Calu3 (cell line): ENCODE data around the gene PAX3. TPM values are rescaled to one million over a fixed set of nuclear protein-coding genes. Genes with fewer than 3 reads are reported as not detected.

Experiments used
- BruUV-seq: library from RNA; stranded (reverse); fragments of 400-500 nt; replicated peaks from 2 replicates; lab custom pipeline; 2021; lab: Mats Ljungman, UMichigan
- CTCF ChIA-PET: fragments of 300-600 bp; sonication (Branson Sonifier 250); formaldehyde crosslinking; loops from one replicate; lab custom pipeline; 2022; ENCODE audit warnings: antibody characterized with exemption; lab: Charles Lee
- DNase-seq: peaks from one replicate; pipeline ENCODE4 v3.0.0; 2022
- H3K27ac Mint-ChIP-seq: one replicate; pipeline ENCODE4 v1.8.0; 2022; ENCODE audit warnings: mixed read lengths; ENCODE audit not compliant: unreplicated experiment
- H3K27me3 Mint-ChIP-seq: one replicate; pipeline ENCODE4 v1.8.0; 2022; ENCODE audit warnings: mixed read lengths; ENCODE audit not compliant: unreplicated experiment
- H3K36me3 Mint-ChIP-seq: one replicate; pipeline ENCODE4 v1.8.0; 2022; ENCODE audit warnings: mild to moderate bottlenecking, moderate library complexity, mixed read lengths; ENCODE audit not compliant: insufficient read depth, unreplicated experiment
- H3K4me1 Mint-ChIP-seq: one replicate; pipeline ENCODE4 v1.8.0; 2022; ENCODE audit warnings: mild to moderate bottlenecking, low read depth, mixed read lengths; ENCODE audit not compliant: unreplicated experiment
- H3K4me3 Mint-ChIP-seq: one replicate; pipeline ENCODE4 v1.8.0; 2022; ENCODE audit warnings: mild to moderate bottlenecking, low read depth, moderate library complexity, mixed read lengths; ENCODE audit not compliant: unreplicated experiment
- H3K9me3 Mint-ChIP-seq: one replicate; pipeline ENCODE4 v1.8.0; 2022; ENCODE audit warnings: low read depth, mixed read lengths; ENCODE audit not compliant: unreplicated experiment
- intact Hi-C: fragments of 100-400 bp; cut with micrococcal nuclease; formaldehyde crosslinking; loops from one replicate; pipeline ENCODE4 v1.10.0; 2022; ENCODE audit not compliant: unreplicated experiment
- total RNA-seq: library from RNA; stranded (reverse); gene quantifications from 2 replicates; pipeline ENCODE4 v1.2.3, GENCODE V29; 2022
- TF ChIP-seq, protein P1 (sequence below): fragments of 200-600 bp; IDR thresholded peaks from one replicate; pipeline ENCODE4 v1.8.0; 2022; ENCODE audit warnings: antibody characterized with exemption; ENCODE audit not compliant: unreplicated experiment

The PAX3 gene
- total RNA-seq, 1 experiment from 2014 or later = not detected

- peaks cover under 1% of the 10 kb centered on the region for H3K9me3 Mint-ChIP-seq
- TF ChIP-seq, protein P1, sequence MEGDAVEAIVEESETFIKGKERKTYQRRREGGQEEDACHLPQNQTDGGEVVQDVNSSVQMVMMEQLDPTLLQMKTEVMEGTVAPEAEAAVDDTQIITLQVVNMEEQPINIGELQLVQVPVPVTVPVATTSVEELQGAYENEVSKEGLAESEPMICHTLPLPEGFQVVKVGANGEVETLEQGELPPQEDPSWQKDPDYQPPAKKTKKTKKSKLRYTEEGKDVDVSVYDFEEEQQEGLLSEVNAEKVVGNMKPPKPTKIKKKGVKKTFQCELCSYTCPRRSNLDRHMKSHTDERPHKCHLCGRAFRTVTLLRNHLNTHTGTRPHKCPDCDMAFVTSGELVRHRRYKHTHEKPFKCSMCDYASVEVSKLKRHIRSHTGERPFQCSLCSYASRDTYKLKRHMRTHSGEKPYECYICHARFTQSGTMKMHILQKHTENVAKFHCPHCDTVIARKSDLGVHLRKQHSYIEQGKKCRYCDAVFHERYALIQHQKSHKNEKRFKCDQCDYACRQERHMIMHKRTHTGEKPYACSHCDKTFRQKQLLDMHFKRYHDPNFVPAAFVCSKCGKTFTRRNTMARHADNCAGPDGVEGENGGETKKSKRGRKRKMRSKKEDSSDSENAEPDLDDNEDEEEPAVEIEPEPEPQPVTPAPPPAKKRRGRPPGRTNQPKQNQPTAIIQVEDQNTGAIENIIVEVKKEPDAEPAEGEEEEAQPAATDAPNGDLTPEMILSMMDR = no peak
- H3K27me3 Mint-ChIP-seq = peaks cover 93% of the 10 kb centered on the region
- intact Hi-C loops = no loop called here
- BruUV-seq = no TSS peak
- H3K4me1 Mint-ChIP-seq = no peaks in the 10 kb centered on the region
- no peak overlapping the region for H3K27ac Mint-ChIP-seq
- CTCF ChIA-PET = no interaction called here
- no peak for DNase-seq
- H3K36me3 Mint-ChIP-seq = no peaks in the 10 kb centered on the region
- H3K4me3 Mint-ChIP-seq = no peak overlapping the region
Measured at GRCh38 chr2:222269132-222269531, 29.7 kb downstream of the PAX3 start.

DNA sequence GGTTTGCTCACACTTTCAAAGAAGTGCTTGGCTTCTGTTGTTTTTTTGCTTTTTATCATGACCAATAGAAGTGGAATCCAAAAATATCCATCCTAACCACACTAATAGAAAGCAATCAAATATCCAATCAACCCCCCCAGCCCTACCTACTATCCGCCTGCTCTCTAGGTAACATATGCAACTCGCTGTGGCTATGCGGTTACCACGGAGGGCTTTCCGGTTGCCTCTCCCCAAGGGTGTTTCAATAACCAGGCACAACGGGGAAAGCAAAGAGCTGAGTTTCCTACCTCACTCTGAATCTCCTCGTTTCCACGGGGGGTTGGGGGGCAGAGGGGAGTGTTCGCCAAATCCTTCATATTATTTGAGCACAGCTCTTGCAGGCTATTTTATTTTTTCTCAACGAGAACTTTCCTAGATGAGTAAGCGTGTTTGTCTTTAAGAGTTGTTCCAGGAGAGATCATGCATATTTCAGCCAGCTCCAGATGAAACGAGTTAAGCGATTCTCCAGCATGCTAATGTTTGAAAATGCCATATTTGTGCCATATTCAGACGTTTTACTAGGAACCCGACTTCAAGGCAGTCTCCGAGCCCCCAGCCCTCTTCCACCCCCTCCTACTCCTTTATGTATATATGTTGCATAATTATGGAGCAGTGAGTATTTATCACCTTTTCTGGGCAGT, 30.3 kb downstream of the PAX3 start:
- no peak overlapping the region for H3K27ac Mint-ChIP-seq
- DNase-seq = no peak
- peaks cover 93% of the 10 kb centered on the region for H3K27me3 Mint-ChIP-seq
- TF ChIP-seq, protein P1 = no peak
- intact Hi-C loops = no loop called here
- BruUV-seq = no TSS peak
- no peak overlapping the region for H3K4me3 Mint-ChIP-seq
- CTCF ChIA-PET = interaction anchor here (0.7 kb wide), 1 partner anchor 21 kb away, joined by 3 read pairs; no protein-coding TSS in a partner anchor
- peaks cover 3% of the 10 kb centered on the region for H3K9me3 Mint-ChIP-seq
- H3K4me1 Mint-ChIP-seq = no peaks in the 10 kb centered on the region
- H3K36me3 Mint-ChIP-seq = no peaks in the 10 kb centered on the region

GRCh38 chr2:222264791-222265320, 33.9 kb downstream of the PAX3 start:
- no peak overlapping the region for H3K4me3 Mint-ChIP-seq
- no peaks in the 10 kb centered on the region for H3K4me1 Mint-ChIP-seq
- peaks cover 3% of the 10 kb centered on the region for H3K9me3 Mint-ChIP-seq
- intact Hi-C loops = no loop called here
- CTCF ChIA-PET = no interaction called here
- no peak for DNase-seq
- H3K36me3 Mint-ChIP-seq = no peaks in the 10 kb centered on the region
- H3K27me3 Mint-ChIP-seq = peaks cover 58% of the 10 kb centered on the region
- TF ChIP-seq, protein P1 = no peak
- no TSS peak for BruUV-seq
- H3K27ac Mint-ChIP-seq = no peak overlapping the region

GRCh38 chr2:222261504-222261903, 37.3 kb downstream of the PAX3 start:
- Mint-ChIP-seq H3K36me3 (no peaks in the 10 kb centered on the region), H3K9me3 (peaks cover 3% of the 10 kb centered on the region), H3K27me3 (peaks cover 58% of the 10 kb centered on the region), H3K4me3 (no peak overlapping the region), H3K4me1 (no peaks in the 10 kb centered on the region), H3K27ac (no peak overlapping the region)
- intact Hi-C loops = no loop called here
- TF ChIP-seq, protein P1 = no peak
- CTCF ChIA-PET = no interaction called here
- no peak for DNase-seq
- BruUV-seq = no TSS peak
